HG02870 (cell line): Measurements from ENCODE around the gene SEMA6A.

Experiments
- ATAC-seq: cut with Tn5 transposase; IDR thresholded peaks from one replicate; pipeline ENCODE4 v1.9.1; 2021; ENCODE audit warnings: mild to moderate bottlenecking, moderate library complexity; ENCODE audit not compliant: unreplicated experiment

The SEMA6A gene

GRCh38 chr5:116498503-116499048 is 76.0 kb downstream of the SEMA6A start:
- ATAC-seq: no peak

GRCh38 chr5:116497631-116498030 is 77.0 kb downstream of the SEMA6A start:
- no peak for ATAC-seq

- no peak for ATAC-seq
Observed at GRCh38 chr5:116495786-116496357, 78.8 kb downstream of the SEMA6A start.

- ATAC-seq: no peak
Observed at GRCh38 chr5:116494784-116495450, 79.7 kb downstream of the SEMA6A start.

- no peak for ATAC-seq
Observed at GRCh38 chr5:116492776-116493175, 81.8 kb downstream of the SEMA6A start.

GRCh38 chr5:116492016-116492623 is 82.5 kb downstream of the SEMA6A start:
- ATAC-seq: peak; percentile 49

- ATAC-seq: no peak
Observed at GRCh38 chr5:116488356-116489041, 86.1 kb downstream of the SEMA6A start.

GRCh38 chr5:116487045-116487444 is 87.6 kb downstream of the SEMA6A start:
- no peak for ATAC-seq

- ATAC-seq: no peak
Observed at GRCh38 chr5:116486588-116486987, 88.0 kb downstream of the SEMA6A start.

GRCh38 chr5:116484645-116485044 is 90.0 kb downstream of the SEMA6A start:
- ATAC-seq: no peak

GRCh38 chr5:116482394-116482793 is 92.2 kb downstream of the SEMA6A start:
- ATAC-seq: no peak

GRCh38 chr5:116480894-116481510 is 93.6 kb downstream of the SEMA6A start:
- no peak for ATAC-seq

- ATAC-seq: no peak
Observed at GRCh38 chr5:116479776-116480675, 94.6 kb downstream of the SEMA6A start.

GRCh38 chr5:116478491-116478890 is 96.1 kb downstream of the SEMA6A start:
- ATAC-seq: no peak

- no peak for ATAC-seq
Observed at GRCh38 chr5:116476897-116477537, 97.6 kb downstream of the SEMA6A start.

GRCh38 chr5:116475338-116475737 is 99.3 kb downstream of the SEMA6A start:
- ATAC-seq: peak; percentile 96

GRCh38 chr5:116473706-116474105 is 100.9 kb downstream of the SEMA6A start:
- ATAC-seq: no peak

GRCh38 chr5:116472274-116472673 is 102.3 kb downstream of the SEMA6A start:
- no peak for ATAC-seq

GRCh38 chr5:116469631-116470030 is 105.0 kb downstream of the SEMA6A start:
- ATAC-seq: no peak

GRCh38 chr5:116468583-116468982 is 106.0 kb downstream of the SEMA6A start:
- no peak for ATAC-seq
